ENCODE data around the gene CCSER1.
"Not testable (repeated sequence)": the region's sequence is repeated elsewhere in the genome, so short reads cannot be mapped to it uniquely, and the experiment has no call there.

CCSER1 gene

DNA sequence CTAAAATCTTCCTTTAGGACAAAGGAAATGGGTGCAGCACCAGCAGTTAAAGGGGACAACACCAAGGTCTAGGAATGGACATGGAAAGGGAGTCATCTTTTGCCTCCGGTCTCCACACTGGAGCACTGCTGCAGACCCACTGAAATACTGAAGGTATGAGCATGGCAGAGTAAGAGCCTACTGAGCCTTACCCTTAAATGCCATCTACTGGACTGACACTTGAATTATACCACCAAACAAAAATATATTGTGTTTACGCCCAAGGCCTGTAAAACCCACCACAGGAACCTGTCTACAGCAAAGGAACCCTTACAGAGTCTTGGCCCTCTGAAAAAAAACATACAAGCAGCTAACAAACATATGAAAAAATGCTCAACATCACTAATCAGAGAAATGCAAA lies 443.4 kb downstream of the CCSER1 start:
- no peak for DNase-seq (ENCODE audit: low spot score)

DNA sequence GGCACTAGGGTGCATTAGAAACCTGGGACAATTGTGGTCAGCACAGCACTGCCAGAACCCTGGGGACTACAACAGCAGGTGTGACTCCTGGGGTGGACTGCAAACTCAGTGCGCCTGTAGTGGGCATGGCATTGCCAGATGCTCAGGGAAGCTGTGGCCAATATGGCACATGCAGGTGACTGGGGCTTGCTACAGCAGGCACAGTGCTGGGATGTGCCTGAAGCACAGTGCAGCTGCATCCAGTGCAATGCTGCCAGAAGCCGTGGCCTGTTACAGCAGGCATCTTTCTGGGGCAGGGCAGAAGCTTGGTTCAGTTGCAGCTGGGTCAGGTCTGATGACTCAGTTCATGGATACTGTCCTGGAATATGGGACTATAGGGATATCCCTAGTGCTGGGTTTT lies 445.8 kb downstream of the CCSER1 start:
- DNase-seq (ENCODE audit: low spot score): no peak

DNA sequence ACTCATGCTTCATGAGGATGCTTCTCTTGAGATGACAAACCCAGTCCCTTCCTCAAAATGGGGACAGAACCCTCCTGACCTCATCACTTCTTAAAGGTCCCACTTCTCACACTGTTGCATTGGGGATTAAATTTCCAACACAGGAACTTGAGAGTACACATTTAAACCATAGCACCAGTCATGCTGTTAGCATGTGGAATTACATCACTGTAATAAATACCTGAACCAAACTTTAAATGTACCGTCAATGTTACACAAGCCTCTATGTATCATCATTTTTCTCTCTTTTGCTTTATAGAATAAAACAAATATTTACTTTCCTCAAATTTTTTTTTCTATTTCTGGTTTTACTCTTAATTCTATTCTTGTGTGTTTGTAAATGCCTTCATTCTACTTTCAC lies 448.2 kb downstream of the CCSER1 start:
- no peak for DNase-seq (ENCODE audit: low spot score)

DNA sequence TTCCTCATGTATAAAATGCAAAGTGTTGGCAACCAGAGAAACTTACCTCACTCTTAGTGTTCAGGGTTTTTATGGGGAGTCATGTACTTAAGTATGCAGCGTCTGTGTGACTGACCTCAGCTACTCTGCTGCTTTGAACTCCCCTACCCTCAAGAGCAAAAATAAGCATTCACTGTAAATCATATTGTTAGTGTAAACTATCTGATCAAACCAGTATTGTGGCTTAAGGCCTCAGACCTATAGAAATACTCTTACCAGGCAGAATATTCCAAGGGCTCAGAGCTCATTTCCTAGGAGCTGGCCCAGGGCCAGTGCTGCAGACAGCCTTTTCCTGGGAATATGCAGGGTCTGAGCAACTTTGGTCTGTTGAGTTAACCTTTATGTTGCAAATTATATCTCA lies 453.1 kb downstream of the CCSER1 start:
- DNase-seq (ENCODE audit: low spot score): no peak

DNA sequence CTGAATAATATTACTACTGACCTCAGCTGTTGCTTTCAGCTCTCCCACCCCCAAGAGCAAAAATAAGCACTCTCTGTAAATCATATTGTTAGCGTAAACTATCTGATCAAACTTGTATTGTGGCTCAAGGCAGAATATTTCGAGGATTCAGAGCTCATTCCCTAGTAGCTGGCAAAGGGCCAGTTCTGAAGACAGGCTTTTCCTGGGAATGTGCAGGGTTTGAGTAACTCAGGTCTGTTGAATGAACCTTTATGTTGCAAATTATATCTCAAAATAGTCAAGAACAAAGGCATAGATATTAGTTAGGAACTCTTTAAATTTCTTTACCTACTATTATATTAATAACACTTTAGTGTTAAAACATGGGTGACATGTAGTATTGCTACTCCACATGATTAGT lies 454.9 kb downstream of the CCSER1 start:
- DNase-seq (ENCODE audit: low spot score): no peak

DNA sequence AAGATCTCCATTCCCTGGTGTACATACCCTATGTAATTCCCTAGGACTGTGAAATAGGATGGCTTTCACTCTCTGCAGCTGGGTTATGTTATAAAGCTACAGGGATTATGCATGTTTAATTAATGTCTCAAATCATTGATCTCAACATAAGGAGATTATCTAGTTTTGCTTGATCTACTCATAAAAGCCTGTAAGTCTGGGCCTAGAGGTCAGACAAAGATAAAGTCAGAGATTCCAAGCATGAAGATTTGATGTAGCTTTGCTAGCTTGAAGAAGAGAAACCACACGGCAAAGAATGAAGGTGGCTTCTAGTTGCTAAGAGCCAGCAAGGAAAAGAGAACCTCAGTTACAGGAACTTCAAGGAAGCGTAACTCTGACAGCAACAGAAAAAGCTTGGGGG lies 456.9 kb downstream of the CCSER1 start:
- DNase-seq (ENCODE audit: low spot score): no peak

DNA sequence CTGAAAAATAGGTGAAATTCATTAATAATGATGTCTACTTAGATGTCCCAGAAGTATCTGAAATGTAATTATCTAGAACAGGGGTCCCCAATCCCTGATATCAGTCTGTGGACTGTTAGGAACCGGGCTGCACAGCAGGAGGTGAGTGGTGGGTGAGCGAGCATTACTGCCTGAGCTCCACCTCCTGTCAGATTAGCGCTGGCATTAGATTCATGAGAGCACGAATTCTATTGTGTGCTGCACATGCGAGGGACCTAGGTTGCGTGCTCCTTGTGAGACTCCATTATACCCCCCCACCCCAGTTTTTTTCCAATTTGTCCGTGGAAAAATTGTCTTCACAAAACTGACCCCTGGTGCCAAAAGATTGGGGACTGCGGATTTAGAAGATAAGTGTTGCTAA lies 458.8 kb downstream of the CCSER1 start:
- no peak for DNase-seq (ENCODE audit: low spot score)

DNA sequence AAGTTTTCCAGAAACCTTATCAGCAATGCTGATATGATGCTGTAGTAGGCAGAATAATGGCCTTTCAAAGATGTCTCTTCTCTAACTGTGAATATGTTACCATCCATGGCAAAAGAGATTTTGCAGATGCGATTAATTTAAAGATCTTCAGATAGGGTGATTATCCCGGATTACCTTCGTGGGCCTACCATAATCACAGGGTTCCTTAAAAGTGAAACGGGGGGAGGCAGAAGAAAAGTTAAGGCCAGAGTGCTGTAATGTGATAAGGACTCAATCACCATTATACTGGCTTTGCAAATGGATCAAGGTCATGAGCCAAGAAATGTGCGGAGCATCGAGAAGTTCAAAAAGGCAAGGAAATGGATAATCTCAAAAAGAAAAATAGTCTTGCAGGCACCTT lies 459.6 kb downstream of the CCSER1 start:
- DNase-seq (ENCODE audit: low spot score): no peak

DNA sequence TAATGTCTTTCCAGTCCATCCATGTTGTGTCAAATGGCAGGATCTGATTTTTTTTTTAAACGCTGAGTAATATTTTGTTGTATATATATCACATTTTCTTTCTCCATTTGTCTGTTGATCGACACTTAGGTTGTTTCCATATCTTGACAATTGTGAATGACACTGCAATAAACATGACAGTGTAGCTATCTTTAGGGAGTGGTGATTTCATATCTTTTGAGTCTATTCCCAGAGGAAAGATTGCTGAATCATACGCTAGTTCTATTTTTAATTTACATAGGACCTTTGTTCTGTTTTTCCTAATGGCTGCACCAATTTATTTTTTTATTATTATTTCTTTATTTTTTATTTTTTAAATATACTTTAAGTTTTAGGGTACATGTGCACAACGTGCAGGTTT lies 470.7 kb downstream of the CCSER1 start:
- no peak for DNase-seq (ENCODE audit: low spot score)

DNA sequence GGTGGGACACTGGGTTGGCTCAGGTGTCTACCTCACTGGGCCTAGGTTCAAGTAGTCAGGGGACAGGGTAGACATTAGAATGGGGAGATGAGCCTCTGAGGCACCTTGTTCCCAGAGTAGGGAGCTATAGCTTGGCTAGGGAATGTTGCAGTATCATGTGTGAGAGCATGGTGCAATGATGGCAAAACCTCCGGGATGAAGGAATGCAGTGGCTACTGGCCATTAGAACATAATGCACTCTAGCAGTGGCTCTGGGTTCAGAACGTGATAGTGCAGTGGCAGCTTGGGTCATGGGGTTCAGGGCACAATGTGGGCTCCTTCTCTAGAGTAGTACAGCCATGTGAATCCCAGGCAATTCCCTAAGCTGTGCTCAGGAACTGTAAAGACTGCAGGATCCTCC lies 471.5 kb downstream of the CCSER1 start:
- no peak for DNase-seq (ENCODE audit: low spot score)

DNA sequence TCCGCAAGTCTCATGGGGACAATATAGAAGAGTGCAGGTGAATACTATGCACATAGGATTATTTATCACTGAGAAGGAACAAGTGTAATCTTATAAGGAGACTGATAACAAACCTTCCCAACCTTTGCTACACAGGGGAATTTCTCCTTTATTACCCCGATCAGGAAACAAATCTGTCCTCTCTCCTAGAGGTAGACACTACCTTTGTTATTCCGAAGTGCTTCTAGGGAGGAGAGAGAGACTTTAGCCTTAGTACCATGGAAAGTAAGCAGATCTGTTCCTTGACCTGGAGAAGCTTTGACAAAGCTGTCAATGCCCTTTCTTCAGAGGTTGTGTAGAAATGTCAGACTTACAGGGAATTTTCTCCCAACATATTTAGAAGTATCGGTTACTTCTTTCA lies 475.5 kb downstream of the CCSER1 start:
- DNase-seq (ENCODE audit: low spot score): no peak

DNA sequence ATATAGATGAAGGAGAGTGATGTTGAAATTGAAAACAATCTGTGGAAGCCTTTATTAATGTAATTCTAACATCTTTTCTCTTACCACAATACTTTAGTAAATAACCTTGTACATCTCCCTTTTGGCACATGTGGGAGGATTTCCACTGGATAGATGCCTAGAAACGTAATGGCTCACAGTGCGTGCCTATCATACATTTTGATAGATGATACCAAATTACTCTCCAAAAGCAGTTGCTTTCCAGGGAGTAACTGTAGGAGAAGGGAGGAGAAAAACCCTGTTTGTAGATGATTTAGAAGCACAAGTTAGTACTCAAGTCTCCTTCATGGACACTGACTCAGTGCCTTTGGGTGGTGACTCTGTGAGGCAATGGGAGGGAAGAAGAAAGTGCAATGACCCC lies 476.3 kb downstream of the CCSER1 start:
- DNase-seq (ENCODE audit: low spot score): no peak

DNA sequence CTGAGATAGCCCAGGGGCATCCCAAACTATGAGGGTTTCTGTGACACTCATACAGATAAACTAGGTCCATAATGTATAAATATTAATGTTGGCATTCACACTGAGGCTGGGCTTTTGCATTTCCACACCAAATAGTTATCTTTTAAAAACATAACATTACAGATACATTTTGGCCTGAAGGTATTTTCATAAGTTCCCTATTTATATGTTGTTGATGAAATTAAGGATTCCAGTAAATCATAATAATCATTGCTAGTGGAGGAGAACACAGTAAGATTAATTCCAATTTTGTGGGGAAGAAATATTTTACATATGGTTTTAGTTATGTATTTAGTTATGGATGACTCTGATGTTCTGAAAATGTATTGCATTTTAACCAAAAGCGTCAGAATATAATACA lies 479.6 kb downstream of the CCSER1 start:
- no peak for DNase-seq (ENCODE audit: low spot score)

DNA sequence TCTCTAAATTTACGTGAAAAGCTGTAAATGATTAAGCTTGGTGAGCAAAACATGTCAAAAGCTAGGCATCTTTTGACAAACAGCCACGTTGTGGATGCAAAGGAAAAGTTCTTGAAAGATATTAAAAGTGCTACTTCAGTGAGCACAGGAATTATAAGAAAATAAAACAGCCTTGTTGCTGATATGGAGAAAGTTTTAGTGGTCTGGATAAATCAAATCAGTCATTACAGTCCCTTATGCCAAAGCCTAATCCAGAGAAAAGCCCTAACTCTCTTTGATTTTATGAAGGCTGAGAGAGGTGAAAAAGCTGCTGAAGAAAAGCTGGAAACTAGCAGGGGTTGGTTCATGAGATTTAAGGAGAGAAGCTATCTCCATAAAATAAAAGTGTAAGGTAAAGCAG lies 487.2 kb downstream of the CCSER1 start:
- DNase-seq (ENCODE audit: low spot score): no peak

DNA sequence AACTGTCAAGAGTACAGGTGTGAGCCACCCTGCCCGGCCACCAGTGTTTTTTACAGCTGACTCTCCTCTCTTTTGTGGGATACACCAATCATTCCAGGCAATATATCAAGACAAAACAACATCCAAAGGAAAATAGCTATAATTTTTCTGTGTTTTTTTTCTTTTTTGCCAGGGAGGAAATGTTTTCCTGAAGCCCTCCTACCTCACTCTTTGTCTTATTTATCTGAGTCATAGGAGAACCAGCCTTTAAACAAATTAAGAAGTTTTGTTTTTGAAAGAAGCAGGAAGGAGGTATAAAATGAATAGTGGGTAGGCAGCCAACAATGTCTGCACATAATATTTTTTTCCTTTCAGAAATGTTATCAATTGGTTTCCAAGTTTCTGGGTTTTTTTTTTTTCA lies 493.9 kb downstream of the CCSER1 start:
- DNase-seq (ENCODE audit: low spot score): no peak

DNA sequence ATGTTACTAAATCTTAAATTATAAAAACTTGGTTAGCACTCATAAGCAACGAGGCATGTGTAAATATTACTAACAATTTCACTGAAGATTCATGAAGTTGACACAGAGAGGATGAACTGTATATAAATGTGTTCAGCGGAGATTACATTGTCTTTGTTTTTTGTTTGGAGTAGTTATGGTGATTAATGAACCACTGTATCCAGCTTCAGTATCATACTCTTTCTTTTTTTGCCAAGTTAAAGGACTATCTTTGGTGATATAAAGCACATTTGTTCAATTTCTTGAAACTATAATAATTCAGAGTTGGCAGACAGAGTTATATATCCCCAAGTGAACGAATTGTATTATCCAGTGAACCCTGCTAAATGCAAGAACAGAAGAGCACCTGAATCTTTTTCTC lies 497.6 kb downstream of the CCSER1 start:
- DNase-seq (ENCODE audit: low spot score): no peak

DNA sequence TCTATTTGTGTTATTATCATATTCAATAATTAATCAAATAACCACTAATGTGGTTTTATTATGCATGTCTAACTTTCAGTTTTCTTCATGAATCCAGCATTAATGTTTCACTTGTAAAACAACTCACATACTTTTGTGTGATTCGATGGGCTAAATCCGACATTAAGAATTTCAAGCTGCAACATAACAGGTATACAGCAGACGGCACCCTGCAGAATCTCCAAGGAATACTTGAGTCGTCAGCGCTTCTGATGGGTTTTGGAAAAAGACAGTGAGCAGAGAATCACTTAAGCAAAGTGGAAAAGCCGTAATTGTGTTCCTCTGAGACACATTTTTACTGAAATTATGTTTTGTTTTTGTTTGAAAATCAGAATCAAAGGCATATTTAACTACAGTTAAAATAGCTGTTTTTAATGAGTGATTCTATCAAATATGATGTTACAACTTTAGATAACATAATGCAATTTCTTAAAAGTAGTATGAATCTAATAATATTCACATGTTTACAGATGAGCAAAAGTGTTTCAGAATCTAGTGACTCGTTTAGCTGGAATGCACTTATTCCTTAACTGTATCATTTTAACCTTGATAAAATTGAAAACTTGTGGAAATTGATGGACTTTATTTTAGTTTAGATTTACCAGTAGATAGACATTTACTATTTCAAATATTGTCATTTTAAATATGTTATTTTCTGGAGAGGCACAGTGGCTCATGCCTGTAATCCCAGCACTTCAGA lies 514.8 kb downstream of the CCSER1 start:
- DNase-seq (ENCODE audit: low spot score): peak; percentile 4

DNA sequence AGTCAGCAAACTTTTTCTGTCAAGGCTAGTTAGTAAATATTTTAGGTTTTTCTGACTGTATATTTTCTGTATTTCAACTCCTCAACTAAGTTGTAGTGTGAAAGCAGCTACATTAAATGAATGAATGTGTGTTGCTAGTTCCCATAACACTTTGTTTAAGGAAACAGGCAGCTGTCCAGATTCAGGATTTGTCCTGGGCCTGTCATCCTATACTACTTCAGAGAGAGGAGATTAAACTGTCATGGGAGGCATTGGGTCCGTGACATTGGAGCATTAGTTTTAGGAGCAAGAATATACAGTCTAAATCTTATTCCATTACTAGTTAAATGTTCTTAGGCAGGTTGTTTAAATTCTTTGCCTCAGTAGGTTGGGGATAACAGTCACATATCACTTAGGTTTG lies 516.0 kb downstream of the CCSER1 start:
- DNase-seq (ENCODE audit: low spot score): no peak

DNA sequence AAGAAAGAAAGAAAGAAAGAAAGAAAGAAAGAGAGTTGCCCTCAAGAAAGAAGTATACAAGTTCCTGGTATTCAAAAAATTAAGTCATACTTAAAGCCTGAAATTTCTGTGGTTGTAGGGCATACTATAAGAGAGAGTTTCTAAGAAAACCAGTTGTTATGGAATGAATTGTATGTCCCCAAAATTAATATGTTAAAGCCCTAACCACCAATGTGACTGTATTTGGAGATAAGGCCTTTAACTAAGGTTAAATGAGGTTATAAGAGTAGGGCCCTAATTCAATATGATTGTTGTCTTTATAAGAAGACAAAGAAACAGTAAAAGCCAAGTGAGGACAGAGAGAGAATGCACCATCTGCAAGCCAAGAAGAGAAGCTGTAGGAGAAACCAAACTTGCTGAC lies 521.1 kb downstream of the CCSER1 start:
- no peak for DNase-seq (ENCODE audit: low spot score)

DNA sequence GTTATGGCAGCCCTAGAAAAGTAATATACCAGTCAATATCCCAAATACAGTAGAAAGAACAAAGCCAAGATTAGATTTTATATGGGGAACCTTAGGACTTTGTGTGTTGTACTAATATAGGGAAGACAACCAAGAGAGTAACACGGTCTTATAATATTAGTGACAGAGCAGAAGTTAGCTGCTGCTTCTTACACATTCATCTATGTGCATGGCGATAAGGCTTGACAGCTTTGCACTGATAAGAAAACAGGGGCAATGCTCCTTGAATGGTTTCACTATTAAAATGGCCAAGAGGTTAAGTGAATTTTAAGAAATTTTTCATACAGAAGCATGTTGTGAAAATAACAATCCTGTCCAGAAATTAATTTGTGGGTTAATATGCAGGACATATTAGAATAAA lies 521.6 kb downstream of the CCSER1 start:
- no peak for DNase-seq (ENCODE audit: low spot score)

DNA sequence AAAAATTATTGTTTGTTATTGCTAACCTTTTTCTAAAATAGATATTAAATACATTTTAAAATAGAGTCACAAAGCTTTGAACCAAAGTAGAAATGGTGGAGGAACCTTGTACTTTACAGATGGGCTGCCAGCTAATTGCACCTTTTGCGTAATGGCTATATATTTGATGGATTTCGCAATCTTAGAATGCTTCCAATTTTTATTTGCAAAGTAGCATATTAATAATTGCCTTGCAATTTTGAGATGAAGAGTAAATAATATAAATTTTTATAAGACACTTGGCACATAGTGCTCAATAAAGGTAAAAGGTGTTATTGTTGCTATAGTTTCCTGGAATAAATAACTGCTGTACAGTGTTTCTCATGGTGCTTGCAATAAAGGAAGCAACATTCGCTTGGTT lies 533.5 kb downstream of the CCSER1 start:
- DNase-seq (ENCODE audit: low spot score): no peak

DNA sequence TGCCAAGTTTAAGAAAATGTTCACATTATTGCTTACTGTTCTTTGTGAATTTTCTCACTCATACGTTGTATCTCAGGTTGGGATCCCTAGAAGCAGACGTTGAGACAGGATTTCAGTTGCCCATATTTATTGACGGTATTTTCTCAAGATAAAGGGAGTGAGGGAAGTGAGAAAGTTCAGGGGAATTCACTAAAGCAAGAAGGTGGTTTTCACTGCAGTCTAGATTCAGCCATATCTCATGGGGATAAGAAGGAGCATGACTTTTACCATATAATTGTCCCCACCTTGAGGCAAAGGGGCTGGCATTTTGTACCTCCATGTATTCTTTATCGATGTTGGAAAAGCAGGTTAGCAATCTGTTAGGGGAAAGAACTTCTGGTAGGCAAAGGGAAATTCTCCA lies 543.0 kb downstream of the CCSER1 start:
- no peak for DNase-seq (ENCODE audit: low spot score)

DNA sequence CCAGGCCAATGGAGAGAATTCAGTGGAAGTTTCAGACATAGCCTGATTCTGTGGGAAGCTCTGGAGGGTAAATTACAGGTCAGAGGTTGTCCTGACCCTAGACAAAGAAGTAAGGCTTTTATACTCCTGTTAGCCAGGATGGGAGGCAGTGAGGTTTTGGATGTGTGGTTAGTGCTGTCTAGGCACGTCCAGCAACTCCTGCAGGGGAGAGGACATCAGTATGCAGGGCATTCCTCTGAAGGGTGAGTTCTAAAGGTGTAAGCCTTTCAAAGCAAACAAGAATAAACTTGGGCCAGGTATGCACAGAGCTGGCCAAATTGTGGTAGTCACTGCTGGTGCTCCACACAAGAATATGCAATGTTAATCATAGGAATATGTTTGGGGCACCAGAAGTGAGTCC lies 562.5 kb downstream of the CCSER1 start:
- no peak for DNase-seq (ENCODE audit: low spot score)

DNA sequence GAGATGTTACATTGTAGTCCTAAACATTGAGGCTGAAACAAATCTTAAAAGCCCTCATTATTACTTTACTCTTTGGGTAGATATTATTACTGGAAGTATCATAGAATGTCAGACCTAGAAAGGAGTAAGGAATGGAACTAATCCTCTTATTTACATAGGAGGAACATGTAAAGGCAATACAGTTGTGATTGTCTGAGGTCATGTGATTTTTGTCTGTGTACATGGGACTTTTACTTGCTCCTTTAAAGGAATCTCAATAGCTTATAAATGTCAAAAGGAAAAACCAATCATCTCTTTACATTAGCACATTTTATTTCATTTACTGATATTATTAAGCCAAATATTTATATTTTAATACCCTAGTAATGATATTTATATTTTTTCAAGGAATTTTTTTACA lies 568.2 kb downstream of the CCSER1 start:
- DNase-seq (ENCODE audit: low spot score): no peak

DNA sequence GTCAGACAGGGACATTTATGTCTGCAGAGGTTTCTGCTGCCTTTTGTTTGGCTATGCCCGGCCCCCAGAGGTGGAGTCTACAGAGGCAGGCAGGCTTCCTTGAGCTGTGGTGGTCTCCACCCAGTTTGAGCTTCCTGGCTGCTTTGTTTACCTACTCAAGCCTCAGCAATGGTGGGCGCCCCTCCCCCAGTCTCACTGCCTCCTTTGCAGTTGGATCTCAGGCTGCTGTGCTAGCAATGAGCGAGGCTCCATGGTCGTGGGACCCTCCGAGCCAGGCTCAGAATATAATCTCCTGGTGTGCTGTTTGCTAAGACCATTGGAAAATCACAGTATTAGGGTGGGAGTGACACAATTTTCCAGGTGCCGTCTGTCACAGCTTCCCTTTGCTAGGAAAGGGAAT lies 578.3 kb downstream of the CCSER1 start:
- DNase-seq (ENCODE audit: low spot score): not testable (repeated sequence)
